GM13976 (cell line): ENCODE results near the gene GSG1L.

ENCODE experiments used
- DNase-seq: peaks from one replicate; pipeline ENCODE4 v3.0.0; 2012; ENCODE audit warnings: low spot score
- in situ Hi-C: fragments of 300-500 bp; cut with MboI; formaldehyde crosslinking; loops from one replicate; pipeline ENCODE4 v1.12.0; 2022; ENCODE audit warnings: low sequenced_read_pairs, mixed read lengths, inconsistent platforms; ENCODE audit not compliant: unreplicated experiment
- TF ChIP-seq, protein P1 (sequence below): IDR thresholded peaks from 2 replicates; pipeline ENCODE4 v1.5.1; 2012; ENCODE audit warnings: borderline replicate concordance, mild to moderate bottlenecking; ENCODE audit not compliant: insufficient read depth; ENCODE audit errors: extremely low read depth, missing control alignments, control extremely low read depth

GSG1L gene

DNA sequence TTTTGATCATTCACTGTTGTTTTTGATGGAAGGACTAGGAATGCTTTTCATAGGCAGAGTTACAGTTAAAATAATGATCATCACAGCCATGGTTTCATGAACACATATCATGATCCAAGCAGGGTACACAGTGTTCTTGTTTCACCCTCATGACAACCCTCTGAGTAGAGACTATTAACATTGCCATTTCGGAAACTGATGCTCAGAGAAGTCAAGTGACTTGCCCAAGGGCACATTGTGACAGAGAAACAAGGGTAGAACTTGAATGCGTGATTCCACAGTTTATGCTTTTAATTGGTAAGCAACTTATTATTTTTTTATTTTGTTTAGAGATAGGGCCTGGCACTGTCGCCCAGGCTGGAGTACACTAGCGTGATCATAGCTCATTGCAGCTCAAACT is 311.3 kb downstream of the GSG1L start:
- DNase-seq = no peak
- TF ChIP-seq, protein P1, sequence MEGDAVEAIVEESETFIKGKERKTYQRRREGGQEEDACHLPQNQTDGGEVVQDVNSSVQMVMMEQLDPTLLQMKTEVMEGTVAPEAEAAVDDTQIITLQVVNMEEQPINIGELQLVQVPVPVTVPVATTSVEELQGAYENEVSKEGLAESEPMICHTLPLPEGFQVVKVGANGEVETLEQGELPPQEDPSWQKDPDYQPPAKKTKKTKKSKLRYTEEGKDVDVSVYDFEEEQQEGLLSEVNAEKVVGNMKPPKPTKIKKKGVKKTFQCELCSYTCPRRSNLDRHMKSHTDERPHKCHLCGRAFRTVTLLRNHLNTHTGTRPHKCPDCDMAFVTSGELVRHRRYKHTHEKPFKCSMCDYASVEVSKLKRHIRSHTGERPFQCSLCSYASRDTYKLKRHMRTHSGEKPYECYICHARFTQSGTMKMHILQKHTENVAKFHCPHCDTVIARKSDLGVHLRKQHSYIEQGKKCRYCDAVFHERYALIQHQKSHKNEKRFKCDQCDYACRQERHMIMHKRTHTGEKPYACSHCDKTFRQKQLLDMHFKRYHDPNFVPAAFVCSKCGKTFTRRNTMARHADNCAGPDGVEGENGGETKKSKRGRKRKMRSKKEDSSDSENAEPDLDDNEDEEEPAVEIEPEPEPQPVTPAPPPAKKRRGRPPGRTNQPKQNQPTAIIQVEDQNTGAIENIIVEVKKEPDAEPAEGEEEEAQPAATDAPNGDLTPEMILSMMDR = no peak
- in situ Hi-C loops = no loop called here

DNA sequence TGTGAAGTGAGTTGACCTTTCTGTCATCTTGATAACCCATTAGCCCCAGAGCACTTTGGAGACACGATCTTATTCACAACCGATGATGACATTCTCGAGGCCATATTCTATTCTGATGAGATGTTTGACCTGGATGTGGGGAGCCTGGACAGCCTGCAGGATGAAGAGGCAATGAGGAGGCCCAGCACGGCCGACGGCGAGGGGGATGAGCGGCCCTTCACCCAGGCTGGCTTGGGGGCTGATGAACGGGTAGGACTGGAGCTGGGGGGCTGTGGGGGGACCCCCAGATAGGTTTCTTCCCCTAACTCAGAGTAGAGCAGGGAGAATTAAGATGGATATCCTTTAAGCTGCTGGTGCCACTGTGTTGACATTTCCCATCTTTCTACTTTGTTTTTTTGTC is 311.8 kb downstream of the GSG1L start:
- in situ Hi-C loops = no loop called here
- DNase-seq = no peak

DNA sequence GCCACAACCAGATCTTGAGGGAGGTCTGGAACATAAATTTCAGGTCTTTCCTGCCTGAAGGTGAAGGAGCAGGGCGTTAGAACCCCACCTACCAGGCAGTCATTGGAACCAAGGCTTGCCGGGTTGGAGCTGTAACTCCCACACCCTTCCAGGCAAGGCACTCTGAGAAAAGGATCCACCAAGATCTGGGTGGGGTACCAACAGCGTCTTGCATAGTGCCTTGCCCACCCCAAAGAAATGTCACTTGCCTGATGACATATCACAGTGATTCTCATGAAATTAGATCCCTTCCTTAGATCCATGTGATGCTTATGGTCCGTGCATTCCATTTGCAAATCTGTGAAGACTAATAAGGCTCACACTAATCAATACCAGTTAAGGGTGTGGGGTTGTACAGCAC is 312.3 kb downstream of the GSG1L start:
- TF ChIP-seq, protein P1 = no peak
- no peak for DNase-seq
- in situ Hi-C loops = no loop called here

More for the DNA sequence above, 311.8 kb downstream of the GSG1L start:
- TF ChIP-seq, protein P1 = no peak

DNA sequence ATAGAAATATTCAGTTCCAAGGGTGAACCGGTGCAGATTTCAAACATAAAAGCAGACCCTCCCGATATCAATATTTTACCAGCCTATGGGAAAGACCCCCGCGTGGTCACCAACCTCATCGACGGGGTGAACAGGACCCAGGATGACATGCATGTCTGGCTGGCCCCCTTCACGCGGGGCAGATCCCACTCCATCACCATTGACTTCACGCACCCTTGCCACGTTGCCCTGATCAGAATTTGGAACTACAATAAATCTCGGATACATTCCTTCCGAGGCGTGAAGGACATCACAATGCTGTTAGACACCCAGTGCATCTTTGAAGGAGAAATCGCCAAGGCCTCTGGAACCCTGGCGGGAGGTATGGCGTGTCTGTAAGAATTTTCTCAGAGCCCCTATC is 313.6 kb downstream of the GSG1L start:
- in situ Hi-C loops = no loop called here
- no peak for DNase-seq
- TF ChIP-seq, protein P1 = no peak

DNA sequence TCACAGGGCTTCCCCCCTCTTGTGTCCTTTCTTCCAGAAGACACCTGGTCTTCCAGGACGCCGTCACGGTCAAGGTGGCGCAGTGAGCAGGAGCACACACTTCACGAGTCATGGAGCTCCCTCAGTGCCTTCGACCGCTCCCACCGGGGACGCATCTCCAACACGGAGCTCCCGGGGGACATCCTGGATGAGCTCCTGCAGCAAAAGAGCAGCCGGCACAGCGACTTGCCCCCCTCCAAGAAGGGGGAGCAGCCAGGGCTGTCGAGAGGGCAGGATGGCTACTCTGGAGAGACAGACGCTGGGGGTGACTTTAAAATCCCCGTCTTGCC is 314.0 kb downstream of the GSG1L start:
- in situ Hi-C loops = no loop called here
- no peak for DNase-seq
- TF ChIP-seq, protein P1 = no peak

DNA sequence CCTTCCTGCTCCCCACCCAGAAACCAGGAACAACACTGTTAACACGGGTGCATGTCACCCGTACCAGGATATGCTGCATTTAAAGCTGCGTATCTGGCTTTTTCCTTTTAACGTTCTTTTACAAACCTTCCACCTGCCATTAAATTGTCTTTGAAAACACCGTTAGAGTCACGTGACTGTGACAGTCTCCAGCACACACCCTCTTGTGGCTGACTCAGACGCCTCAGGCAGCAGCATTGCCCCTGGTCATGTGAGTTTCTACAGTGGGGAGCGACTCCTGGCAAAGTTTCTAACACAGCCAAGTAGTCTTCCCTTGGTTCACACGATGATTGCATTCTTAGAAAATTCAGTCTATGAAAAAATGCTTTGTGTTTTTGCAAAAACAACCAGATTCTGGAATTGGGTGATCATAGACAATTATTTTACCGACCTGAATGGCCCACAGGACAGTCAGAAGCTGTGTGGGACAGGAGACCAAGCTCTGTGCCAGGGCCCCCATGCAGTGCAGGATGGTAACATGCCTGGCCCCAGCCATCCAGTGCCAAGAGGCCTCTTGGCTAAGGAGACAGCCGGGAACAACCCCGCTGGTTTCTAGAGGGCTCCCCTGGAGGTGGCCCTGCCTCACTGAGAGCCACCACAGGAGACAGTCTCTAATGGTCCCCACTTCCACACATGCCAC is 314.5 kb downstream of the GSG1L start:
- in situ Hi-C loops = no loop called here
- DNase-seq = peak; percentile 72
- TF ChIP-seq, protein P1 = no peak
